GM23248 (cell line): Measurements from ENCODE around the gene JMJD7. TPM values are rescaled to one million over a fixed set of nuclear protein-coding genes. Genes with fewer than 3 reads are reported as not detected.

ENCODE experiments used
- DNase-seq: peaks from one replicate; pipeline ENCODE4 v3.0.0-alpha.2; 2015
- H2AFZ ChIP-seq: fragments of 200-600 bp; sonication (generic); 2 replicates; pipeline ENCODE4 v1.6.1; 2016; ENCODE audit warnings: antibody characterized with exemption
- H3F3A ChIP-seq: fragments of 200-600 bp; sonication (generic); 2 replicates; pipeline ENCODE4 v1.6.1; 2016; ENCODE audit warnings: mild to moderate bottlenecking, antibody characterized with exemption, mixed run types; ENCODE audit not compliant: insufficient read depth
- H3K27ac ChIP-seq: fragments of 200-600 bp; sonication (generic); 2 replicates; pipeline ENCODE4 v1.5.1; 2016; ENCODE audit warnings: mild to moderate bottlenecking
- H3K27me3 ChIP-seq: fragments of 200-600 bp; sonication (generic); replicated peaks from 2 replicates; pipeline ENCODE4 v1.6.1; 2016; ENCODE audit warnings: mild to moderate bottlenecking; ENCODE audit not compliant: insufficient read depth
- H3K36me3 ChIP-seq: fragments of 200-600 bp; sonication (generic); 2 replicates; pipeline ENCODE4 v1.6.1; 2016; ENCODE audit warnings: low read depth, mild to moderate bottlenecking
- H3K4me1 ChIP-seq: fragments of 200-600 bp; sonication (generic); 2 replicates; pipeline ENCODE4 v1.6.1; 2016; ENCODE audit warnings: mild to moderate bottlenecking; ENCODE audit not compliant: insufficient read depth
- H3K4me2 ChIP-seq: fragments of 200-600 bp; sonication (generic); one replicate; pipeline ENCODE4 v1.6.1; 2016; ENCODE audit warnings: mild to moderate bottlenecking; ENCODE audit not compliant: unreplicated experiment
- H3K4me3 ChIP-seq: fragments of 200-600 bp; sonication (generic); 2 replicates; pipeline ENCODE4 v1.5.1; 2016; ENCODE audit warnings: mild to moderate bottlenecking
- H3K79me2 ChIP-seq: fragments of 200-600 bp; sonication (generic); 2 replicates; pipeline ENCODE4 v1.6.1; 2016; ENCODE audit warnings: mild to moderate bottlenecking; ENCODE audit not compliant: insufficient read depth
- H3K9ac ChIP-seq: fragments of 200-600 bp; sonication (generic); 2 replicates; pipeline ENCODE4 v1.6.1; 2016; ENCODE audit warnings: mild to moderate bottlenecking
- H3K9me2 ChIP-seq: fragments of 200-600 bp; sonication (generic); 2 replicates; pipeline ENCODE4 v1.6.1; 2016; ENCODE audit warnings: mixed run types, mild to moderate bottlenecking, moderate library complexity; ENCODE audit not compliant: insufficient read depth
- H3K9me3 ChIP-seq: fragments of 200-600 bp; sonication (generic); one replicate; pipeline ENCODE4 v1.6.1; 2017; ENCODE audit warnings: low read depth
- H4K20me1 ChIP-seq: fragments of 200-600 bp; sonication (generic); 2 replicates; pipeline ENCODE4 v1.6.0; 2016; ENCODE audit not compliant: insufficient read depth
- EZH2 ChIP-seq: fragments of 200-600 bp; sonication (generic); IDR thresholded peaks from 2 replicates; pipeline ENCODE4 v1.6.1; 2018; ENCODE audit warnings: antibody characterized with exemption, mild to moderate bottlenecking; ENCODE audit not compliant: insufficient read depth, poor library complexity, severe bottlenecking
- EZH2phosphoT487 ChIP-seq: fragments of 200-600 bp; sonication (generic); IDR thresholded peaks from 2 replicates; pipeline ENCODE4 v1.6.1; 2018; ENCODE audit warnings: antibody characterized with exemption, moderate library complexity, mild to moderate bottlenecking, low read depth; ENCODE audit not compliant: insufficient read depth
- WGBS, 2 experiments: methylation state at CpG; one replicate each; pipeline ENCODE4 v1.1.6; 2015 to 2017; ENCODE audit warnings: low lambda C conversion rate in 2 of 2, low coverage in 1 of 2; ENCODE audit errors: missing lambda C conversion rate in 2 of 2; 5-methylcytosine and 5-hydroxymethylcytosine counted together
- in situ Hi-C: fragments of 300-500 bp; cut with MboI; formaldehyde crosslinking; loops from 2 replicates; pipeline ENCODE4 v1.15.0; 2020
- polyA plus RNA-seq: library from polyadenylated mRNA; unstranded; fragments of >200 nt; fragmentation: Nextera tagmentation; extraction: Ambion mirVana; gene quantifications from 2 replicates; pipeline ENCODE4 v1.2.1, GENCODE V29; 2016
- total RNA-seq: library from RNA; depleted of rRNA; stranded (reverse); fragments of >200 nt; shearing (Covaris generic); gene quantifications from 2 replicates; pipeline ENCODE4 v1.2.3, GENCODE V29; 2014

The JMJD7 gene
- total and polyA plus RNA-seq, 2 experiments from 2014 or later: 3.5 to 11.7 TPM

DNA sequence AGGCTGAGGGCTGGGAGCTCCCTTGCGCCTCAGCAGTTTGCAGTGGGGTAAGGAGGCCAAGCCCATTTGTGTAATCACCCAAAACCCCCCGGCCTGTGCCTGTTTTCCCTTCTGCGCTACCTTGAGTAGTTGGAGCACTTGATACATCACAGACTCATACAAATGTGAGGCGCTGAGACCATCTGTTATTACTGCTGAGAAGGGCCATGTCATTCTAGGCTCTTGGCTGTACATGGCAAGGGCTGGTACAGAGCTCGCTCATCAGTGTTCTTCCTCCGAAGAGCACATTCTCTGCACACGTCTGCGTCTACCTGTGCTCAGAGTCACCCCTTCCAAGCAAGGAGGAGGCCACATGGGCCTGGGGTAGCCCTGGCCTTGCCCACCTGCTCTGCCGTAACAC, 20.1 kb downstream of the JMJD7 start:
- Histone ChIP-seq H3K27me3 (no peaks in the 10 kb centered on the region), H3K4me3 (no peak overlapping the region), H3K79me2 (no peaks in the 10 kb centered on the region), H4K20me1 (no peaks in the 10 kb centered on the region), H3K4me2 (no peak overlapping the region), H3K4me1 (no peaks in the 10 kb centered on the region), H3K9me3 (no peaks in the 10 kb centered on the region), H3K27ac (no peak overlapping the region), H2AFZ (no peak overlapping the region), H3K36me3 (no peaks in the 10 kb centered on the region; the same call in 1 of the 2 replicates), H3K9ac (no peak overlapping the region), H3K9me2 (no peaks in the 10 kb centered on the region), H3F3A (0 out of 2 replicates have a peak, but pooled peaks cover 3% of the 10 kb centered on the region)
- WGBS, 2 experiments: 93 to 97% methylated on average over 9 of the region's 9 CpGs
- TF ChIP-seq EZH2phosphoT487: no peak
- no peak for TF ChIP-seq EZH2
- no peak for DNase-seq
- in situ Hi-C loops: no loop called here

DNA sequence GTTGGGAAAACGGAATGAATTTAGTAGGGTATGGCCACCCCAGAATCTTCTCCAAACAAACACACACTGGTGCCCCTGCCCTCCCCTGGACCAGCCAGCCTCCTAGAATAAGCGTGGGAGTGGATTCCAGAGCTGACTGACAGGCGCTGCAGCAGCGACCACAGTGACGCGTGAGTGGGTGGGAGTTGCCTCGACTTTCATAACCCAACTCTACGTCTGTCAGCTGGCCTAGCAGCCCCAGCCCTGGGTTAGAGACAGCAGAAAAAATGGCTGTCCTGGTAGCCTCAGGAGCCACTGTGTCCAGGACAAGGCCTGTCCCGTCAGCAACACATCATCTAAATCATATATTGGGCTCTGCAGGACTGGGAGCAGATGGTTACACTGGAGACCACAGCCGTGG, 20.7 kb downstream of the JMJD7 start:
- Histone ChIP-seq H3K27ac (no peak overlapping the region), H3F3A (0 out of 2 replicates have a peak, but pooled peaks cover 3% of the 10 kb centered on the region), H3K4me3 (no peak overlapping the region), H3K9me3 (no peaks in the 10 kb centered on the region), H3K79me2 (no peaks in the 10 kb centered on the region), H3K27me3 (no peaks in the 10 kb centered on the region), H3K4me2 (no peak overlapping the region), H3K9ac (no peak overlapping the region), H3K4me1 (no peaks in the 10 kb centered on the region), H3K36me3 (no peaks in the 10 kb centered on the region; the same call in 1 of the 2 replicates), H3K9me2 (no peaks in the 10 kb centered on the region), H4K20me1 (no peaks in the 10 kb centered on the region), H2AFZ (no peak overlapping the region)
- WGBS, 2 experiments: 88 to 90% methylated on average over 10 of the region's 10 CpGs
- DNase-seq: no peak
- TF ChIP-seq EZH2phosphoT487: no peak
- in situ Hi-C loops: no loop called here

DNA sequence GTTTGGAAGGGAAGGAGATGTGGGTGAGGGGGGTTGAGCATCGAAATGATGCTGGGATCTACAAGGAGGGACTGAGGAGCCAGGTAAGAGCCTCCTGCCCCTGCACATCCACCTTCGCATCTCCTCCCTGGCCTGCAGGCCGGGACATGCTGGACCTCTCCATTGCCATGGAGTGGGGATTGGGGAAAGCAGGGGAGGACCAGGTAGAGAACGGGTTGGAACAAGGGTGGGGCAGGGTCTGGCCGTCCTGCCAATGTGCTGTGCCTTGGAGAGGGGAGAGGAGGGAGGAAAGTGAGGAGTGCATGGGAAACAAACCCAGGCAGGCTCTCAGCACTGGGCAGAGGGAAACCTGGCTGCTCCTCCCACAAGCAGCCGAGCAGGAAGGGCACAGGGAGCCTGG, 21.3 kb downstream of the JMJD7 start:
- no peaks in the 10 kb centered on the region for H3K9me3 ChIP-seq
- no peak overlapping the region for H3K9ac ChIP-seq
- DNase-seq: no peak
- no peaks in the 10 kb centered on the region for H3K79me2 ChIP-seq
- no peak overlapping the region for H3K4me3 ChIP-seq
- H3K4me2 ChIP-seq: no peak overlapping the region
- no peak overlapping the region for H2AFZ ChIP-seq
- in situ Hi-C loops: no loop called here
- no peaks in the 10 kb centered on the region for H3K27me3 ChIP-seq
- 61 to 70% methylated on average over 6 of the region's 6 CpGs for WGBS, 2 experiments
- H4K20me1 ChIP-seq: no peaks in the 10 kb centered on the region
- H3K9me2 ChIP-seq: no peaks in the 10 kb centered on the region
- H3K4me1 ChIP-seq: no peaks in the 10 kb centered on the region
- H3F3A ChIP-seq: 0 out of 2 replicates have a peak, but pooled peaks cover 3% of the 10 kb centered on the region
- TF ChIP-seq EZH2 (no peak), EZH2phosphoT487 (no peak)
- H3K36me3 ChIP-seq: no peaks in the 10 kb centered on the region; the same call in 1 of the 2 replicates
- no peak overlapping the region for H3K27ac ChIP-seq

DNA sequence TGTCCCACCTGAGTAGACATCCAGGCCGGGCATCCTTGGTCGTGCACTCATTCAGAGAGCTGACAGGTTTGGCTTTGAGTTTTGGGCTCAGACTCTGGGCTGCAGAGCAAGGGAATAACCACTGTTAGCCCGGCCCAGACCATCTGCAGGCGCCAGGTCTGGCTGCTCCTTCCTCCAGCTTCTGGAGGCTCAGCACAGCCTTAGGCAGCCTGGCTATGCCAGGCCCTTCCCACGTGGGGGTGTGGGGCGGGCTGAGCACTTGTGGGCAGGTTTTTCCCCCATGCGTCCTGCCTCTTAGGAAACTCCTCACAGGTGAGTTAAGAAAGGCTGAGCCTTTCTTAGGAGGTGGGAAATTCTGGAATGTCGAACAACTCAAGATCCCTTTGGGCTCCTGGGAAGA, 22.0 kb downstream of the JMJD7 start:
- H3K4me1 ChIP-seq: no peaks in the 10 kb centered on the region
- WGBS, 2 experiments: 30 to 39% methylated on average over 8 of the region's 8 CpGs
- 0 out of 2 replicates have a peak, but pooled peaks cover 3% of the 10 kb centered on the region for H3F3A ChIP-seq
- no peak for TF ChIP-seq EZH2
- TF ChIP-seq EZH2phosphoT487: no peak
- H3K9me2 ChIP-seq: no peaks in the 10 kb centered on the region
- no peaks in the 10 kb centered on the region; the same call in 1 of the 2 replicates for H3K36me3 ChIP-seq
- no peak overlapping the region for H3K4me2 ChIP-seq
- no peaks in the 10 kb centered on the region for H3K9me3 ChIP-seq
- H3K27me3 ChIP-seq: no peaks in the 10 kb centered on the region
- no peaks in the 10 kb centered on the region for H3K79me2 ChIP-seq
- no peak overlapping the region for H3K4me3 ChIP-seq
- H3K9ac ChIP-seq: no peak overlapping the region
- H2AFZ ChIP-seq: no peak overlapping the region
- no peaks in the 10 kb centered on the region for H4K20me1 ChIP-seq
- H3K27ac ChIP-seq: no peak overlapping the region
- in situ Hi-C loops: no loop called here
- no peak for DNase-seq
